Uterus (tissue), 2 donors: Measurements from ENCODE around the gene PTCD1.

ENCODE experiments used
- POLR2A ChIP-seq, 2 donors: fragments of 450-650 bp; IDR thresholded peaks; one replicate each; pipeline ENCODE4 v1.6.1; 2016; ENCODE audit warnings: antibody characterized with exemption in 2 of 2, mild to moderate bottlenecking in 1 of 2, moderate library complexity in 1 of 2
- TF ChIP-seq, protein P1 (sequence below), 4 experiments: fragments of 200-600 bp in 2 of 4; fragments of 450-650 bp in 2 of 4; sonication (generic) in 2 of 4; IDR thresholded peaks; one replicate each; pipeline ENCODE4 v1.5.1; 2016 to 2019; ENCODE audit warnings: antibody characterized with exemption in 4 of 4, mild to moderate bottlenecking in 2 of 4, moderate library complexity in 1 of 4

DNA sequence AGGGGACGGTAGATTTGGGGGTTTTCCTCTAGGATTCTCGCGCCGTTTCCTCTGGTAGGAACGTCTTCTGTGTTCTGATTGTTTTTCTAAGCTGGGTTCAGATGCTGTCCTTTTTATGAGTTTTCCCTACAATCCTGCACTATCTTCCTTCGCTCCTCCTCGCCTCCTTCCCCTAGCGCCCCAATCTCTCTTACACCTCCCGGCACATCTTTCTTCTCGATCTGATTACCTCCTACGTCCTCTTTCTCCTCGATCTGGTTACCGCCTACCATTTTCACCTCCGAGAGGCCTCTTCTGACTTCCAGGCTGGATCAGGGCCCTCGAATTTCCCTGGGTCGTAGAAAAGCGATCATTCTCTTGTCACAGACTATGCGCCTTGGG is 29.4 kb downstream of the PTCD1 start:
- TF ChIP-seq, protein P1, sequence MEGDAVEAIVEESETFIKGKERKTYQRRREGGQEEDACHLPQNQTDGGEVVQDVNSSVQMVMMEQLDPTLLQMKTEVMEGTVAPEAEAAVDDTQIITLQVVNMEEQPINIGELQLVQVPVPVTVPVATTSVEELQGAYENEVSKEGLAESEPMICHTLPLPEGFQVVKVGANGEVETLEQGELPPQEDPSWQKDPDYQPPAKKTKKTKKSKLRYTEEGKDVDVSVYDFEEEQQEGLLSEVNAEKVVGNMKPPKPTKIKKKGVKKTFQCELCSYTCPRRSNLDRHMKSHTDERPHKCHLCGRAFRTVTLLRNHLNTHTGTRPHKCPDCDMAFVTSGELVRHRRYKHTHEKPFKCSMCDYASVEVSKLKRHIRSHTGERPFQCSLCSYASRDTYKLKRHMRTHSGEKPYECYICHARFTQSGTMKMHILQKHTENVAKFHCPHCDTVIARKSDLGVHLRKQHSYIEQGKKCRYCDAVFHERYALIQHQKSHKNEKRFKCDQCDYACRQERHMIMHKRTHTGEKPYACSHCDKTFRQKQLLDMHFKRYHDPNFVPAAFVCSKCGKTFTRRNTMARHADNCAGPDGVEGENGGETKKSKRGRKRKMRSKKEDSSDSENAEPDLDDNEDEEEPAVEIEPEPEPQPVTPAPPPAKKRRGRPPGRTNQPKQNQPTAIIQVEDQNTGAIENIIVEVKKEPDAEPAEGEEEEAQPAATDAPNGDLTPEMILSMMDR (IDR thresholded peaks at IDR 0.05): no peak
- no peak for TF ChIP-seq POLR2A (IDR thresholded peaks at IDR 0.05)
